Subcutaneous adipose tissue (tissue), 4 donors: ENCODE data around the gene MBLAC1. TPM values are rescaled to one million over a fixed set of nuclear protein-coding genes. Genes with fewer than 3 reads are reported as not detected.

ENCODE experiments used
- CTCF ChIP-seq: fragments of 450-650 bp; IDR thresholded peaks from one replicate; pipeline ENCODE4 v1.5.1; 2016; ENCODE audit warnings: low read depth, mild to moderate bottlenecking, control low read depth, antibody characterized with exemption, moderate library complexity
- total RNA-seq, 4 donors: library from RNA; depleted of rRNA; stranded (reverse); fragments of >200 nt; gene quantifications; one replicate each; pipeline ENCODE4 v1.1.0, GENCODE V29; 2016

The MBLAC1 gene, protein sequence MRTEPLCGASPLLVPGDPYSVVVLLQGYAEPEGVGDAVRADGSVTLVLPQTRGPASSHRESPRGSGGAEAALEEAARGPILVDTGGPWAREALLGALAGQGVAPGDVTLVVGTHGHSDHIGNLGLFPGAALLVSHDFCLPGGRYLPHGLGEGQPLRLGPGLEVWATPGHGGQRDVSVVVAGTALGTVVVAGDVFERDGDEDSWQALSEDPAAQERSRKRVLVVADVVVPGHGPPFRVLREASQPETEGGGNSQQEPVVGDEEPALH
- total RNA-seq = 1 to 10 TPM in 3 of 4 donors, under 1 TPM in 1; 0.66 to 2.7 (median 2.3) TPM

GRCh38 chr7:100126931-100127865, at the start of gene MBLAC1:
TSS of gene MBLAC1 (plus strand) at chr7:100126967. CDS start at chr7:100127396, 429 bp downstream.
- TF ChIP-seq CTCF = no peak

- no peak for TF ChIP-seq CTCF
Observed at GRCh38 chr7:100077205-100077604, 49.6 kb upstream of the MBLAC1 start.

DNA sequence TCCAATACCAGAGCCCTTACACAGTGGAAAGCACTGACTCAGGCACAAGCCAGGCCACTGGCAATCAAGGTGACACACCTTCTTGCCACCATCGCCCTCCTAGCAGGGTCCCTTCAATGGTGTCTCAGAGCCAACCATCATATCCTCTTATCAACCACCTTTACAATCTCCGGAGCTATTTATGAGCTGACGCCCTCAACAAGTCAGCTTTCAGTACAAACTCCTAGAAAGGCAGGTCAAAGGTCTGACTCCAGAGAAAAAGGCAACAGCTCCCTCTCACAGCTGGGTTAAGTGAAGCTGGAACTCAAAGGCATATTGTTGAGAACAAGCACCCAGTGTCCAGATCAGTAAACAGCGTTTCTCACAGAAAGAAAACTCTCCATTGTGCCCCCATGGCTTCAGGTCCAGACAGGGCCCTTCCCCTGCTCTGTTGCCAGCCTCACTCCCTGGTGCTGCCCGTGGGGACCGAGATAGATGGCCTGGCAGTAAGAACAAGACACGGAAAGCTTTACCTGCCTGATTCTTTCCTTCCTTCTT, 47.7 kb upstream of the MBLAC1 start:
- no peak for TF ChIP-seq CTCF

DNA sequence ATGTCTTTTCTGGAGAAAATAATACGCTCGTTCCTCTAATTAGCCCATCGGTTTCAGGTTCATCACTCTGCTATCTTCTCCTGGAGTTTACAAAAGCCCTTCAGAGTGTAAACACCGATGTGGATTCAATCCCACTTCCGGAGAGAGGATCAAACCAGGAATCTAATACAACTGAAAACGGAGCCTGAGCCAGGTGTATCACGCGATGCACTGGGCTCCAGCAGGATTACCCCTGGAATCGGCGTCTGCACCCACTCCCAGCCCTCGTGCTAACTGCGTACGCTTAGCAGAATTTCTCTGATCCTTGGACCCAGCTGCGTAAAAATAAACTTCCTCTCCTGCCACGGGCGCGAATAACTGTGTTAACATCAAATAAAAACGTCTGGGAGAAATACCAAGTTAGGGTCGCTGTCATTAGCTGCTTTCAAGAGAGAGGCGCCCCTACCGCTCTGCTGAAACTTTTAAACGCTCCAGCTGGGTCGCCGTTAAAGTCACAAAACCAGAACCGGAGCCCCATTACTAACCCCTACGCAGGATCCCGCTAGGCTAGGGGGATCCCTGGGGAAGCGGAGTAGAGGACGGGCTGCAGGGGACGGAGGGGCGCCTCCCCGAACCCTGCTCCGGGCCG, 45.7 kb upstream of the MBLAC1 start:
- TF ChIP-seq CTCF = no peak

- TF ChIP-seq CTCF = no peak
Observed at GRCh38 chr7:100081535-100082102, 45.1 kb upstream of the MBLAC1 start, which contains the start of gene ZNF3. TSS of gene ZNF3 (minus strand) at chr7:100081723. CDS start at chr7:100077357, 4,366 bp downstream.

DNA sequence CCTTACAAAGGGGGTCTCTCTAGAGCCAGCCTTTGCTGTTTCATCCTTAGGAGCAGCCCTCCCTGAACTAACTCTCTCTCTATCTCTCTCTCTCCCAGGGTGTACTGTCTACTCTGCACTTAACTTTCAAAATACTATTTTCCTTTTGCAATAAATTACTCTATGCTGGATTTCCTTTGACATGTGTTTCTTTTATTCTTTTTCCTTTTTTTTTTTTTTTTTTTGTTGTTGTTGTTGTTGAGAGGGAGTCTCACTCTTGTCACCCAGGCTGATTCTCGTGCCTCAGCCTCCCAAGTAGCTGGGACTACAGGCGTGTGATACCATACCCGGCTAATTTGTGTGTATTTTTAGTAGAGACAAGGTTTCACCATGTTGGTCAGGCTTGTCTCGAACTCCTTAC, 43.8 kb upstream of the MBLAC1 start:
- TF ChIP-seq CTCF = no peak
